Measurements from ENCODE around the gene GTF3C5. TPM values are rescaled to one million over a fixed set of nuclear protein-coding genes. Genes with fewer than 3 reads are reported as not detected.

GTF3C5 gene
- total RNA-seq, 2 donors from 2014 or later, result 89.7 to 94.6 TPM

GRCh38 chr9:132990781-132991180 lies 40.0 kb upstream of the GTF3C5 start:
- no peaks in the 10 kb centered on the region for H3K36me3 ChIP-seq (ENCODE audit: control insufficient read depth, insufficient read depth, low read length)
- WGBS, 2 experiments (ENCODE audit: insufficient coverage in 1 of 2, insufficient read length in 1 of 2), result 93 to 96% methylated on average over 12 to 14 of the region's 14 CpGs
- DNase-seq, result no peak
- no peak overlapping the region for H3K4me3 ChIP-seq (ENCODE audit: low read length)
- H3K4me1 ChIP-seq (ENCODE audit: control insufficient read depth, insufficient read depth, low read length), result peaks cover 13% of the 10 kb centered on the region
- Mint-ChIP-seq H3K4me3 (no peak overlapping the region), H3K4me1 (peaks cover 41% of the 10 kb centered on the region), H3K27me3 (ENCODE audit: insufficient read depth) (no peaks in the 10 kb centered on the region), H3K9me3 (peaks cover 2% of the 10 kb centered on the region), H3K27ac (no peak overlapping the region), H3K36me3 (ENCODE audit: low read depth) (no peaks in the 10 kb centered on the region)
- TF ChIP-seq CTCF (conservative IDR thresholded peaks at IDR 0.05), result no peak
- no peaks in the 10 kb centered on the region for H3K9me3 ChIP-seq (ENCODE audit: control insufficient read depth, low read length)
- H3K9ac ChIP-seq (ENCODE audit: extremely low read depth, low read length, poor library complexity, severe bottlenecking), result no peak overlapping the region
- H3K27ac ChIP-seq (ENCODE audit: low read depth, low read length), result no peak overlapping the region
- no peaks in the 10 kb centered on the region for H3K27me3 ChIP-seq (ENCODE audit: control insufficient read depth, insufficient read depth, low read length, poor library complexity, severe bottlenecking)

GRCh38 chr9:132991351-132992300 lies 39.2 kb upstream of the GTF3C5 start:
- peak; percentile 86 for DNase-seq
- no peak overlapping the region for H3K9ac ChIP-seq (ENCODE audit: extremely low read depth, low read length, poor library complexity, severe bottlenecking)
- H3K9me3 ChIP-seq (ENCODE audit: control insufficient read depth, low read length), result no peaks in the 10 kb centered on the region
- Mint-ChIP-seq H3K36me3 (ENCODE audit: low read depth) (no peaks in the 10 kb centered on the region), H3K27me3 (ENCODE audit: insufficient read depth) (no peaks in the 10 kb centered on the region), H3K4me3 (no peak overlapping the region), H3K9me3 (peaks cover 2% of the 10 kb centered on the region), H3K4me1 (peaks cover 45% of the 10 kb centered on the region), H3K27ac (peak overlapping the region; percentile 75)
- no peak overlapping the region for H3K4me3 ChIP-seq (ENCODE audit: low read length)
- no peak for TF ChIP-seq CTCF (conservative IDR thresholded peaks at IDR 0.05)
- H3K27me3 ChIP-seq (ENCODE audit: control insufficient read depth, insufficient read depth, low read length, poor library complexity, severe bottlenecking), result no peaks in the 10 kb centered on the region
- peaks cover 13% of the 10 kb centered on the region for H3K4me1 ChIP-seq (ENCODE audit: control insufficient read depth, insufficient read depth, low read length)
- H3K36me3 ChIP-seq (ENCODE audit: control insufficient read depth, insufficient read depth, low read length), result no peaks in the 10 kb centered on the region
- H3K27ac ChIP-seq (ENCODE audit: low read depth, low read length), result no peak overlapping the region
- 76% methylated on average over 16 of the region's 16 CpGs for WGBS, 2 experiments (ENCODE audit: insufficient coverage in 1 of 2, insufficient read length in 1 of 2)

GRCh38 chr9:132993511-132993939 lies 37.3 kb upstream of the GTF3C5 start:
- H3K4me1 ChIP-seq (ENCODE audit: control insufficient read depth, insufficient read depth, low read length), result peaks cover 13% of the 10 kb centered on the region
- Mint-ChIP-seq H3K9me3 (peaks cover 2% of the 10 kb centered on the region), H3K27ac (no peak overlapping the region), H3K36me3 (ENCODE audit: low read depth) (no peaks in the 10 kb centered on the region), H3K4me1 (peaks cover 49% of the 10 kb centered on the region), H3K4me3 (no peak overlapping the region), H3K27me3 (ENCODE audit: insufficient read depth) (no peaks in the 10 kb centered on the region)
- H3K9me3 ChIP-seq (ENCODE audit: control insufficient read depth, low read length), result no peaks in the 10 kb centered on the region
- no peaks in the 10 kb centered on the region for H3K27me3 ChIP-seq (ENCODE audit: control insufficient read depth, insufficient read depth, low read length, poor library complexity, severe bottlenecking)
- no peak overlapping the region for H3K4me3 ChIP-seq (ENCODE audit: low read length)
- no peak overlapping the region for H3K27ac ChIP-seq (ENCODE audit: low read depth, low read length)
- H3K9ac ChIP-seq (ENCODE audit: extremely low read depth, low read length, poor library complexity, severe bottlenecking), result no peak overlapping the region
- no peak for TF ChIP-seq CTCF (conservative IDR thresholded peaks at IDR 0.05)
- WGBS, 2 experiments (ENCODE audit: insufficient coverage in 1 of 2, insufficient read length in 1 of 2), result 90 to 91% methylated on average over 14 of the region's 14 CpGs
- no peaks in the 10 kb centered on the region for H3K36me3 ChIP-seq (ENCODE audit: control insufficient read depth, insufficient read depth, low read length)
- DNase-seq, result peak; percentile 58

All from endodermal cell (in vitro differentiated cells).